ENCODE data around the gene PTTG1IP2. TPM values are rescaled to one million over a fixed set of nuclear protein-coding genes. Genes with fewer than 3 reads are reported as not detected.

Gene PTTG1IP2
- total RNA-seq (not detected), polyA plus RNA-seq (not detected)
- long read RNA-seq, donor 1, result 0 reads
- long read RNA-seq, donor 2, result 0 reads
- long read RNA-seq, donor 3, result 0 reads

GRCh38 chr7:90469554-90469953, at the start of gene PTTG1IP2:
Gene PTTG1IP2 (plus strand): TSS chr7:90469639. CDS start chr7:90469787, 148 bp downstream.
- no peak for TF ChIP-seq CTCF (IDR thresholded peaks at IDR 0.05)
- Histone ChIP-seq H3K27me3 (no peaks in the 10 kb centered on the region), H3K27ac (no peak within 1 kb of the TSS), H3K4me3 (no peak within 1 kb of the TSS), H3K4me1 (no peaks in the 10 kb centered on the region), H3K36me3 (no peaks in the 10 kb centered on the region), H3K9me3 (peaks cover 0 to 5% (median 0%) of the 10 kb centered on the region in 11 donors)
- WGBS, 2 donors, result 84 to 86% methylated on average over 4 of the region's 4 CpGs
- intact Hi-C loops (cut with DNase I), result loop anchor here in 1 of 10 donors (10.0 kb wide), 1 partner anchor 125 kb away; the partner anchor contains the start of gene CDK14
- no peak for ATAC-seq
- no peak for DNase-seq

GRCh38 chr7:90421651-90422050, 47.8 kb upstream of the PTTG1IP2 start:
- intact Hi-C loops (cut with DNase I), result loop anchor here in 5 of 10 donors (10.0 kb wide), 4 partner anchors 107 to 267 kb away; partner anchors contain the start of gene STEAP1 (in 1 of the 5)
- WGBS, 2 donors, result 59 to 66% methylated on average over 6 of the region's 6 CpGs
- Histone ChIP-seq H3K27ac (peak overlapping the region in 4 of 10 donors; percentile 7 to 46 (median 44)), H3K36me3 (no peaks in the 10 kb centered on the region), H3K27me3 (no peaks in the 10 kb centered on the region), H3K4me1 (peaks cover 0 to 14% (median 0%) of the 10 kb centered on the region in 9 donors), H3K4me3 (no peak overlapping the region), H3K9me3 (no peaks in the 10 kb centered on the region)
- no peak for TF ChIP-seq CTCF (IDR thresholded peaks at IDR 0.05)
- DNase-seq, result no peak
- ATAC-seq, result peak in 6 of 8 donors; percentile 51 to 94 (median 63)

GRCh38 chr7:90424720-90425119, 44.7 kb upstream of the PTTG1IP2 start:
- no peaks in the 10 kb centered on the region for H3K36me3 ChIP-seq
- no peaks in the 10 kb centered on the region for H3K9me3 ChIP-seq
- H3K4me3 ChIP-seq, result no peak overlapping the region
- H3K4me1 ChIP-seq, result peaks cover 0 to 14% (median 0%) of the 10 kb centered on the region in 9 donors
- H3K27me3 ChIP-seq, result no peaks in the 10 kb centered on the region
- ATAC-seq, result no peak
- H3K27ac ChIP-seq, result no peak overlapping the region
- TF ChIP-seq CTCF (IDR thresholded peaks at IDR 0.05), result no peak
- intact Hi-C loops (cut with DNase I), result loop anchor here in 9 of 10 donors (5.0 to 10.0 kb wide), 7 partner anchors 110 to 272 kb away; partner anchors contain the start of gene STEAP1 (in 4 of the 9)
- DNase-seq, result no peak
- WGBS, 2 donors, result 91 to 92% methylated on average over 3 of the region's 3 CpGs

GRCh38 chr7:90425376-90425775, 44.1 kb upstream of the PTTG1IP2 start:
- no peaks in the 10 kb centered on the region for H3K27me3 ChIP-seq
- no peaks in the 10 kb centered on the region for H3K36me3 ChIP-seq
- ATAC-seq, result no peak
- no peak for DNase-seq
- H3K27ac ChIP-seq, result no peak overlapping the region
- intact Hi-C loops (cut with DNase I), result loop anchor here in 9 of 10 donors (5.0 to 10.0 kb wide), 7 partner anchors 111 to 273 kb away; partner anchors contain the start of gene STEAP1 (in 4 of the 9)
- H3K4me1 ChIP-seq, result peaks cover 0 to 14% (median 0%) of the 10 kb centered on the region in 9 donors
- H3K4me3 ChIP-seq, result no peak overlapping the region
- TF ChIP-seq CTCF (IDR thresholded peaks at IDR 0.05), result no peak
- 85 to 88% methylated on average over 2 of the region's 2 CpGs for whole genome bisulfite sequencing, 2 donors
- H3K9me3 ChIP-seq, result no peaks in the 10 kb centered on the region
